Activated CD4-positive, CD25-positive, alpha-beta regulatory T cell treated with anti-CD3 and anti-CD28 coated beads, Interleukin-2, amount 50 U/mL, for 24 hours (primary cell): ENCODE measurements around the gene SPIRE2.
"Not testable (repeated sequence)": the region's sequence is repeated elsewhere in the genome, so short reads cannot be mapped to it uniquely, and the experiment has no call there.

Source experiments
- ATAC-seq, 2 donors: fragments of 150-1000 bp; cut with Tn5 transposase; one replicate each; pipeline ENCODE4 v1.10.0; 2021; ENCODE audit warnings: mild to moderate bottlenecking in 1 of 2, moderate library complexity in 1 of 2

Gene SPIRE2

DNA sequence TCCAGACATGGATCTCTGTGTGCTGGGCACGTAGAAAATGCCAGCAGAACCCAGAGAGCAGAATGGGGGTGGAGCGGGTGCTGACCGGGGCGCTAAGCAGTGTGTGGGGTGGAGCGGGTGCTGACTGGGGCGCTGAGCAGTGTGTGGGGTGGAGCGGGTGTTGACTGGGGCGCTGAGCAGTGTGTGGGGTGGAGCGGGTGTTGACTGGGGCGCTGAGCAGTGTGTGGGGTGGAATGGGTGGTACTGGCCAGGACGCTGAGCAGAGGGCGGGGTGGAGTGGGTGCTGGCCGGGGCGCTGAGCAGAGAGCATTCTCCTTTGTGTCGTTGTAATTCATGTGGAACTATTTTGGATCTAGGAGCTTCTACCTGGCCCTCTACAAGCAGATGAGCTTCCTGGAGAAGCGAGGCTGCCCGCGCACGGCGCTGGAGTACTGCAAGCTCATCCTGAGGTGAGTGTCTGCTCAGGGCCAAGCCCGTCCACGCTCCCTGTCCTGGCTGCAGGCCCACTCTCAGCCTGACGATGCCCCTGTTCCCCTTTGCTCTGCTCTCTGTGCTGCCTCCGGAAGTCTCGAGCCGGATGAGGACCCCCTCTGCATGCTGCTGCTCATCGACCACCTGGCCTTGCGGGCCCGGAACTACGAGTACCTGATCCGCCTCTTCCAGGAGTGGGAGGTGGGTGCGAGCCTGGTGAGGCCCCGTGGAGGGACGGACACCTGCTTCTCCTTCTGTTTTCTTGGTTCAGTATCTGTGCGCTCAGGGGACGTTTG lies 70.1 kb downstream of the SPIRE2 start:
- ATAC-seq = no peak

GRCh38 chr16:89899879-89900481 lies 71.7 kb downstream of the SPIRE2 start:
- no peak for ATAC-seq

DNA sequence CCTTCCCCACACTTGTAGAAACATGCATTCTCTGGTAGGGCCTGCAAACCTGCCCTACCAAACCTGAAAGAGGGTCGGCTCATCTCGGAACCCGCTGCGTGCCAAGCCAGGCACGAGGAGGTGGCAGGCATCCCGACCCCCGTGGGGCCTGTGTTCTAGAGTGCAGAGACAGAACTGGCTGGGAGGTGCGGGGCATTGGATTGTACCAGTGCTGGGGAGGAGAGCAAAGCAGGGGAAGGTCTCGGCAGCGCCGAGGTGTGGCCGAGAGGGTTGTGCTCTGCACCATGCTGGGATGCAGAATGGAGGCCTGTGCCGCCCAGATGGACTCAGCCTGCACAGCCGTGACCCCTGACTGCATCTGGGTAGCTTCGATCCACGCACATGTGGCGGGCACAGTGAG lies 72.6 kb downstream of the SPIRE2 start:
- ATAC-seq = no peak

DNA sequence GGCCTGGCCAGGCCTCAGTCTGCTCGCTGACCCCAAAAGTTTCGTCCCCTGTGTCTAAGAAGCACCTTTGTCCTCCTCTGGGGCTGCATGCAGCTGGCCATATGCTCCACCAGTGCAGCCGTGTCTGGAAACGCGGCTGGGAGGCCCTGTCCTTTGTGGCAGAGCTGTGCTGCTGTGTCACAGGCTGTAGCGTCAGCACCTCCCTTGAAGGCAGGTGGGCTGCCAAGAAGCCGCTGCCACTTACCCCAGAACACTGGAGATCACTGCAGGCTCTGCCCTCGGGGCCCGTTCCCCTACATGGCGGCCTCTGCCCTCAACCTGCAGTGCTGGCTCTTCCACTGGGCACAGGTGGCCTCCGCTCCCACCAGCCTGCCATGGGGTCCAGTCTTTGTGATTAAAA lies 74.7 kb downstream of the SPIRE2 start:
- ATAC-seq = no peak

GRCh38 chr16:89903908-89904515 lies 75.7 kb downstream of the SPIRE2 start:
- no peak for ATAC-seq

DNA sequence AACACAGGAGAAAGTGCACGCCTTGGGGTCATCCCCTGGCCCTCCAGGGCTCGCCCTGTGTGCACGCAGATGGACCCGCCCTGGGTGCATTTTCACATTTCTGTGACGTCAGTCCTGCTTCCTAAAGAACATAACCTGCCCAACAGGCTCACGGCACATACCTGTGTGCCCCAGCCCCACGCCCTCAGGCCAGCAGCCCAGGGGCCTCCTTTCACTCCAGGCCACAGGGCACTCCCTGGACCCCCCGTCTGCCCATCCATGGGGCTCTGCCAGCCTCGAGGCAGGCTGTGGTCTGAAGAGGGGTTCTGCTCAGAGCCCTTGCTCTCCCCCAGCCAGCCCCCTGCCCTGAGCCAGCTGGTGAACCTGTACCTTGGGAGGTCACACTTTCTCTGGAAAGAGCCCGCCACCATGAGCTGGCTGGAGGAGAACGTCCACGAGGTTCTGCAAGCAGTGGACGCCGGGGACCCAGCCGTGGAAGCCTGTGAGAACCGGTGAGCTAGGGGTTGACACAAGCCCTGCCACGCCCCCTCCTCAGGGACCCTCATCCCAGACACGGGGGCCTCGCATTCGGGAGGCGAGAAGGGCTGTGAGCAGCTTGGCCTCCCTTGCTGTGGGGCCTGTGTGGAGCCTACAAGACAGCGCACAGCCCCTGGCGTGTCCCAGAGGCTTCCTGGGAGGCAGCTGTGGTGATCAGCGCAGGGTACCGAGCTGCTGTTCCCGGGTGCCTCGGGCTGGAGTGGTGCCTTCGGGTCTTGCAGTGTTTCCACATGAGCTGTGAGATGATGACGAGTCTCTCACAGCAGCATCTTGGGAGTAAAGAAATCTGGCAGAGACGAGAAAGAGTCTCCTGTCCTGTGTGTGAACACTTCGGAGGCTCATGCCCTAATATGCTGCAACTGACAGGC lies 76.6 kb downstream of the SPIRE2 start:
- ATAC-seq = no peak

DNA sequence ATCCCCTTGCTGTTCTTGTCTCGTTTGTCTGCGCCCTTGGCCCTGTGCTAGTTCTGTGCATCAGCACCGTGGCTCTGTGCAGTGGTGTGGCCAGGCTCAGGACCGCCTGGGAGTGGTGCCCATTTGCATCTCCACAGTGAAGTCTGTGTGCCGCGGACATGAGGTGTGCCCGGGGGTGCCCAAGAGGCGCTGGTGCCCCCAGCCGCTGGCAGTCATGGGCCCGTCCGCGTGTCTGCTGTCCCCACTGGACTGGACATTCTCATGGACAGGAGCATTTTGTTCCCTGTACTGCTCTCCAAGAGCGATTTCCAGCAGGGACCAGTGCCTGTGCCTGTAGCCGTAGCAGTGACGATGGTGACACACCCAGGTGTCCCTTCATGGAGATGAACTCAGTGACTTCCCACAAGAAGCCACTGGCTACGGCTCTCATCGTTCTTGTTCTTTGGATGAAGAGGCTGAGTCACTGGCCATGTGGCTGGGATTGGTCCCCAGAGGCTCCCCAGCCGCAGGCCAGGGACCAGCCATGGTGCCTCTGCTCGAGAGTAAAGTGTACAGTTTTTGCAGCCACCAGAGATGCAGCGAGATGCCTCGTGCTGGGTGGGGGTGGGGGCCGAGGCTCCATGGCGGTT lies 77.3 kb downstream of the SPIRE2 start:
- ATAC-seq = no peak

DNA sequence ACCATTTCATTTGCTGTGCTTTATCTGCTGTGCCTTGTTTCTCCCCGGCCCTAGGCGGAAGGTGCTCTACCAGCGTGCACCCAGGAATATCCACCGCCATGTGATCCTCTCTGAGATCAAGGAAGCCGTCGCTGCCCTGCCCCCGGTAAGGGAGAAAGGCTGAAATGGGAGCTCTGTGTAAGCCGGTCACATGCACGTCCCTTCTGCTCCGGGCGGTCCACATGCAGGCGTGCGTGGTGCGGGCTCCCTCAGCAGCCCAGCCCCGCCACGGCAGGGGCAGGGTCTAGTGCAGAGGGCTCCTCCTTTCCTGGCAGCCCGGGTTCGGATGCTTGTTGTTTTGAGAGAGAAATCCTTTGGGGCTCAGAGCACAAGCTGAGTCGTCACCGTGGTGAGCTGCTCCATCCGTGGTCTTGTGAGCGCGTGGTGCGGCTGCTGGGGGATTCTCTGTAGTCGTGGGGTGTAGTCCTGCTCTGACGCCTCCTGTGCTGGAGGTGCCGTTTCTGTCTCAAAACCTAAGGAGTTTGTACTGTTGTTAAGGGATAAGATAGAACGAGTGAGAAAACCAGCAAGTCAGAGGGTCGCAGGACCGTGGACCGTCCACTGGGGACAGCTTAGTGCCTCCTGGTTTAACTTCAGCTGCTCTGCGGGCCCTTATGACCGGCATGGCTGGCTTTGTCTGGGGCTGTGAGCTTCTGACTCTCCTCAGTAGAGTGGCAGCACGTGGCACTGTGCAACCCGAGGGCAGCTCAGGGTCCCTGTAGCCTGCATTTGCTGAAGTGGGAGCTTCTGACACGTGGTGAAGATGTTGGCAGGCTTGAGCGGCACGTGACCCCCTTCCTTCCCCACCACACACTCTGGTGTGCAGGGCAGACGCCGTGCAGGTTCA lies 78.1 kb downstream of the SPIRE2 start:
- ATAC-seq = no peak

DNA sequence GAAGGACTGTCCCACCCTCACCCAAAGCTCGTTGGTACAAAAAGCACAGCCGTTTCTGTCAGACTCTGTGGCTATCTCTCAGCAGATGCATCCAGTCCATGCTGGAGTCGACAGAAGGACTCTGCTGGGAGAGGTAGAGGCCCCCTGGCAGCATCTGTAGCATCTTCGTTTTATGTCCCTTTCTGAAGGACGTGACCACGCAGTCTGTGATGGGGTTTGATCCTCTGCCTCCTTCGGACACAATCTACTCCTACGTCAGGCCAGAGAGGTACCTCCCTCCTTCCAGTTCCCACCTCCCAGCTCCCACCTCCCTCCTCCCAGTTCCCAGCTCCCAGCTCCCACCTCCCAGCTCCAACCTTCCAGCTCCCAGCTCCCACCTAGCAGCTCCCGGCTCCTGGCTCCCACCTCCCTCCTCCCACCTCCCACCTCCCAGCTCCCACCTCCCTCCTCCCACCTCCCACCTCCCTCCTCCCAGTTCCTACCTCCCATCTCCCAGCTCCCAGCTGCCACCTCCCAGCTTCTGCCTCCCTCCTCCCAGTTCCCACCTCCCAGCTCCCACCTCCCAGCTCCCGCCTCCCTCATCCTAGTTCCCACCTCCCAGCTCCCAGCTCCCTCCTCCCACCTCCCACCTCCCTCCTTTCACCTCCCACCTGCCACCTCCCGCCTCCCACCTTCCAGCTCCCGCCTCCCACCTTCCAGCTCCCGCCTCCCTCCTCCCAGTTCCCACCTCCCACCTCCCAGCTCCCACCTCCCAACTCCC lies 79.0 kb downstream of the SPIRE2 start:
- no peak for ATAC-seq

- ATAC-seq = no peak
Observed at GRCh38 chr16:89908236-89908635, 80.0 kb downstream of the SPIRE2 start.

DNA sequence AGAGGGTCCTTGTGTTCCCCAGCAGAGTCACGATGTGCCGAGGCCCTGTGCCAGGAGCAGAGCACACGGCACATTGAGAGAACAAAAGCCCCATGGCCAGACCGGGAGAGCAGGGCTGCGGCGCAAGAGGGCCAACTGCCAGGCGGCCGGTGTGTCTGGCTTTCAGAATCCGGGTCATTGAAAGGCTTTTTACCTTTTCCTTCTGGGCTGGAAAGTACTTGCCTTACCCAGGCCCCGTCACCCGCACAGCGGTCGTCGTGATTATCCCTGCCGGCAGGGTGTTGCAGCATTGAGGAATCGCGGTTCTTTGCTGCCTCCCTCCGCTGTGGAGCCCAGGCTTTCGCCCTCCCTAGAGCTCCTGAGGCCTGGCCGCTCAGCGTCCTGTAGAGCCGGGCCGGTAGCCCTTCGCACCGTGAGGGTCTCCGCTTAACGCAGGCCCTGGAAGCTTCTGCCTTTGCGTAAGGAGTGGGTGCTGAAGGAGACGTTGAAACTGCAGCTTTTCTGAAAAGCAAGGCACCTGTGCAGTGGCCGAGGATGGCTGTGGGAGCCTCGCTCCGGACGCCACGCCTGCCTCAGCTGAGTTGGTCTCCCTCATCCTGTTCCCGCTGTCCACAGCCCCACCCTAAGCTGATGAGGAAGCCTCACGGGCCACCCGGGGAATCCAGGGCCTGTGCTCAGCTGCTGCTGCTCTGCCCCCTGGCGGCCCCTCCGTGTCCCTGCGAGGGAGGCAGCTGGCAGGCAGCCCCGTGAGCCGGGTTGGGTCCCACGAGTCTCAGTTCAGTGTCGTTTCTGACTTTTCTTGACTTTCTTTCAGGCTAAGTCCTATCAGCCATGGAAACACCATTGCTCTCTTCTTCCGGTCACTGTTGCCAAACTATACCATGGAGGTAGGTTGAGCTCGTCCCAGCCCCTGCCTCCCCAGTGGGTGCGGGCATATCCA lies 81.8 kb downstream of the SPIRE2 start:
- peak; percentile 80 to 84 for ATAC-seq

DNA sequence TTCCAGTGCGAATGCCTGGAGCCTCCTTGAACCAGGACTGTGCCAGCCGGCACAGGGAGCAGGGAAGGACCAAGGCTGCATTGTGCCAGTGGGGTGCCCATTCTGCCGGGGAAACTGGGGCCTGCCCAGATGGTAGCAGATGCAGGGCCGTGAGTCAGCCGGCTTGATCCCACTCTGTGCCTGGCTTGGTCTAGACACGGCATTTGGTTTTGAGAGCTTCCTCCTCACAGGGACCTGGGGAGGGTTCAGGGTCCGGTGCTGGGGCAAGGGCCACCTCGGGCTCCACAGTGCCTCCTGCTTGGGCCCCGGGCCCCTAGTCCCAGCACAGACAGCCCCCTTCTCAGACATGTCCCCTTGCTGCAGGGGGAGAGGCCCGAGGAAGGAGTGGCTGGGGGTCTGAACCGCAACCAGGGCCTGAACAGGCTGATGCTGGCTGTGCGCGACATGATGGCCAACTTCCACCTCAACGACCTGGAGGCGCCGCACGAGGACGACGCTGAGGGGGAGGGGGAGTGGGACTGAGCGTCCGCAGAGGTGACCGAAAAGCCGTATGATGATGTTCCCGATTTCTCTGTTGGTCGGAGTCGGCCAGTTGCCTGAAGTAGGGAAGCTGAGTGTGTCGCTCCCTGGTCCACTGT lies 82.6 kb downstream of the SPIRE2 start:
- ATAC-seq = no peak

DNA sequence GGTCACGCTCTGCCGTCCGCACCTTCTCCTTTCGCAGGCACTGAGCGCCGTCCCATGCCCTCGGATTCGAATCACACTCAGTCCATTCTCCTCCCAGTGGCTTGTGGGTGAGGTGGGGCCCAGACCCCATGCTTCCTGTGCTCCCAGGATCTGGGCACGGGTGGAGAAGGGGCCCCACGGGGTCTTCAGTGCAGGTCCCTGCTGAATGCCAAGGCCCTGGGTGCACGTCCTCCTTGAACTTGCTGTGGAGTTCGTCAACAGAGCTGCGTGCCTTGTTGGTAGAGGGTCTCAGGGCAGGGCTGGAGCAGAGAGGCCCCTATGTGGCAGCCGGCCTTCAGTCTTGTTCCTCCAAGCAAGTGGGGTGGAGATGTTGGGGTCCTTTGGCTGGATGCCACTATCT lies 83.1 kb downstream of the SPIRE2 start:
- no peak for ATAC-seq

GRCh38 chr16:89912143-89912542 lies 83.9 kb downstream of the SPIRE2 start:
- no peak for ATAC-seq

GRCh38 chr16:89912627-89913026 lies 84.4 kb downstream of the SPIRE2 start:
- no peak for ATAC-seq

DNA sequence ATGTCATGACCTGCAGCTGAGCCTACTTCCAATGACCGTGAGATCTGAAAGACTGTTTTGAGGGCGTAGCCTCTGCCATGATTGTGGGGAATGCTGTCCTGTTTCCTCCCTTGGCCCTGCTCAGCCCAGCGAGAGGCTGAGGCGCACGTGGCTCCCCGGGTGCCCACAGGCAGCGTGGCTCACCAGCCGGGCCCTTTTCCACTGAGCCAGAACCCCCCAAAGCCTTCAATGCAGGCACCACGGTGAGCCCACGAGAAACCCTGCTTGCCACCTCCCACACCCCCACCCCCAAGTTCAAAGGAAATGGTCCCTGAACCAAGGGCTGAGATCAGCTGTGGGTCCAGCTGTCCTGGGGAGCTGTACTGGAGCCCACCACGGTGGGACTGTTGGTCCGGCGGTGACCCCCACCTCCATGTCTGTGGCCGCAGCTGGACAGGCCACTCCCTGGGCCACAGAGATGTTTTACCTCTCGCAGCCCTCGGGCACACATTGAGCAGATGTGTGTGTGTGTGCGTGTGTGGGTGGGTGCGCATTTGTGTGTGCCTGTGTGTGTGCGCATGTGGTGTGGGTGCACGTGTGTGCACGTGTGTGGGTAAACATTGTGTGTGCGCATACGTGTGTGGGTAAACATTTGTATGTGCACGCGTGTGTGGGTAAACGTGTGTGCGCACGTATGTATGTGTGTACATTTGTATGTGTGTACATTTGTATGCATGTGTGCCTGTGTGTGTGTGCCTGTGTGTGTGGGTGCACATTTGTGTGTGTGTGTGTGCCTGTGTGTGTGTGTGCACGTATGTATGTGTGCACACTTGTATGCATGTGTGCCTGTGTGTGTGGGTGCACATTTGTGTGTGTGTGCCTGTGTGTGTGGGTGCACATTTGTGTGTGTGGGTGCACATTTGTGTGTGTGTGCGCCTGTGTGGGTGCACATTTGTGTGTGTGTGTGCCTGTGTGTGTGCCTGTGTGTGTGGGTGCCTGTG lies 85.4 kb downstream of the SPIRE2 start:
- no peak for ATAC-seq

DNA sequence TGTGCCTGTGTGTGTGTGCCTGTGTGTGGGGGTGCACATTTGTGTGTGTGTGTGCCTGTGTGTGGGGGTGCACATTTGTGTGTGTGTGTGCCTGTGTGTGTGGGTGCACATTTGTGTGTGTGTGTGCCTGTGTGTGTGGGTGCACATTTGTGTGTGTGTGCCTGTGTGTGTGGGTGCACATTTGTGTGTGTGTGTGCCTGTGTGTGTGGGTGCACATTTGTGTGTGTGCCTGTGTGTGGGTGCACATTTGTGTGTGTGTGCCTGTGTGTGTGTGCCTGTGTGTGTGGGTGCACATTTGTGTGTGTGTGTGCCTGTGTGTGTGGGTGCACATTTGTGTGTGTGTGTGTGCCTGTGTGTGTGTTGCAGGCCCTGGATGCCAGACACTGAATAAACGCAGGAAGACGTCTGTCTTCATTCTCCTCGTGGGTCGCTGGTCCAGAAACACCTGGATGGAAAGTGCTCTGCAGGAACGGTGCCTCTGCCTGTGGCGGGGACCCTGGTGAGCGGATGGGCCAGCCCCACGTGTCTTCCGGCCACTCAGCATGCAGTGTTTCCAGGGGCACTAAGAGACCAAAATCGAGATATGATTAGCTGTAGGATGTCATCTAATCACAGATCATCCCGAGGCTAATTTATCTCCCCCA lies 86.5 kb downstream of the SPIRE2 start:
- ATAC-seq = not testable (repeated sequence)
